WTC11 (cell line): Measurements from ENCODE around the gene BRINP1. TPM values are rescaled to one million over a fixed set of nuclear protein-coding genes. Genes with fewer than 3 reads are reported as not detected.

Source experiments
- ATAC-seq: fragments of 200-7000 bp; cut with Tn5 transposase; 2 replicates; pipeline ENCODE4 v1.10.0; 2021; ENCODE audit warnings: mild to moderate bottlenecking, moderate library complexity
- CTCF ChIA-PET: fragments of 300-600 bp; sonication (Branson Sonifier 250); formaldehyde crosslinking; loops from one replicate; lab custom pipeline; 2021; ENCODE audit warnings: antibody characterized with exemption; lab: Charles Lee
- POLR2A ChIA-PET: fragments of 350-600 bp; sonication (Branson Sonifier 250); formaldehyde crosslinking; loops from one replicate; lab custom pipeline; 2021; ENCODE audit warnings: antibody characterized with exemption; lab: Charles Lee
- DNase-seq: peaks from one replicate; pipeline ENCODE4 v3.0.0; 2021; ENCODE audit warnings: low spot score
- H3K27ac Mint-ChIP-seq: 2 replicates; pipeline ENCODE4 v1.8.0; 2021; ENCODE audit warnings: mixed read lengths
- H3K27me3 Mint-ChIP-seq: 2 replicates; pipeline ENCODE4 v1.8.0; 2021; ENCODE audit warnings: low read depth, mild to moderate bottlenecking, moderate library complexity, mixed read lengths
- H3K36me3 Mint-ChIP-seq: 2 replicates; pipeline ENCODE4 v1.8.0; 2021; ENCODE audit warnings: mixed read lengths
- H3K4me1 Mint-ChIP-seq: 2 replicates; pipeline ENCODE4 v1.8.0; 2022; ENCODE audit warnings: mixed read lengths
- H3K4me3 Mint-ChIP-seq: 2 replicates; pipeline ENCODE4 v1.8.0; 2021; ENCODE audit warnings: mild to moderate bottlenecking, moderate library complexity, mixed read lengths
- H3K9me3 Mint-ChIP-seq: 2 replicates; pipeline ENCODE4 v1.8.0; 2021; ENCODE audit warnings: mixed read lengths
- CREB1 ChIP-seq: sonication (generic); formaldehyde crosslinking; IDR thresholded peaks from 2 replicates; pipeline ENCODE4 v1.8.0; 2023; ENCODE audit warnings: mild to moderate bottlenecking, missing genetic modification reagents
- CREM ChIP-seq: sonication (generic); formaldehyde crosslinking; IDR thresholded peaks from 2 replicates; pipeline ENCODE4 v1.8.1; 2022; ENCODE audit warnings: mild to moderate bottlenecking, missing genetic modification reagents, moderate library complexity
- ELF4 ChIP-seq: sonication (generic); formaldehyde crosslinking; IDR thresholded peaks from 2 replicates; pipeline ENCODE4 v1.8.1; 2022; ENCODE audit warnings: low read depth, mild to moderate bottlenecking, moderate library complexity, missing genetic modification reagents
- MXD4 ChIP-seq: fragments of 250-450 bp; sonication (Bioruptor Pico); IDR thresholded peaks from 2 replicates; pipeline ENCODE4 v1.8.0; 2021; ENCODE audit warnings: mild to moderate bottlenecking, moderate library complexity, borderline replicate concordance
- NFE2L1 ChIP-seq: sonication (generic); formaldehyde crosslinking; IDR thresholded peaks from 2 replicates; pipeline ENCODE4 v1.8.1; 2023; ENCODE audit warnings: missing genetic modification reagents
- NR1H2 ChIP-seq: sonication (generic); formaldehyde crosslinking; IDR thresholded peaks from 2 replicates; pipeline ENCODE4 v1.9.0; 2021; ENCODE audit warnings: mild to moderate bottlenecking, moderate library complexity, missing genetic modification reagents
- NR3C1 ChIP-seq: sonication (generic); formaldehyde crosslinking; conservative IDR thresholded peaks from 2 replicates; pipeline ENCODE4 v1.8.1; 2023; ENCODE audit warnings: low read depth, mild to moderate bottlenecking, missing genetic modification reagents
- PRRX2 ChIP-seq: fragments of 250-450 bp; sonication (Bioruptor Pico); IDR thresholded peaks from 2 replicates; pipeline ENCODE4 v1.8.0; 2021; ENCODE audit warnings: mild to moderate bottlenecking
- SP1 ChIP-seq: sonication (generic); formaldehyde crosslinking; conservative IDR thresholded peaks from 2 replicates; pipeline ENCODE4 v1.8.1; 2022; ENCODE audit warnings: missing genetic modification reagents
- ZNF232 ChIP-seq: sonication (generic); formaldehyde crosslinking; IDR thresholded peaks from 2 replicates; pipeline ENCODE4 v1.8.0; 2022; ENCODE audit warnings: mild to moderate bottlenecking, missing genetic modification reagents
- total RNA-seq: library from RNA; stranded (reverse); gene quantifications from 3 replicates; pipeline ENCODE4 v1.2.3, GENCODE V29; 2021
- TF ChIP-seq, protein P1 (sequence below): fragments of 250-450 bp; sonication (Bioruptor Pico); IDR thresholded peaks from 2 replicates; pipeline ENCODE4 v1.8.0; 2021; ENCODE audit warnings: mild to moderate bottlenecking
- TF ChIP-seq, protein P2 (sequence below): sonication (generic); formaldehyde crosslinking; IDR thresholded peaks from 2 replicates; pipeline ENCODE4 v1.8.0; 2022; ENCODE audit warnings: mild to moderate bottlenecking, missing genetic modification reagents
- TF ChIP-seq, protein P3 (sequence below): fragments of 250-450 bp; sonication (Bioruptor Pico); IDR thresholded peaks from 2 replicates; pipeline ENCODE4 v1.9.0; 2021; ENCODE audit warnings: moderate library complexity, mild to moderate bottlenecking, inconsistent platforms, borderline replicate concordance
- TF ChIP-seq, protein P4 (sequence below): fragments of 250-450 bp; sonication (Bioruptor Pico); IDR thresholded peaks from 2 replicates; pipeline ENCODE4 v1.9.0; 2021; ENCODE audit warnings: mild to moderate bottlenecking, borderline replicate concordance
- TF ChIP-seq, protein P5 (sequence below): sonication (generic); formaldehyde crosslinking; conservative IDR thresholded peaks from 2 replicates; pipeline ENCODE4 v1.8.1; 2022; ENCODE audit warnings: mild to moderate bottlenecking, missing genetic modification reagents
- TF ChIP-seq, protein P6 (sequence below): sonication (generic); formaldehyde crosslinking; IDR thresholded peaks from 2 replicates; pipeline ENCODE4 v1.8.0; 2022; ENCODE audit warnings: missing genetic modification reagents
- TF ChIP-seq, protein P7 (sequence below): sonication (generic); formaldehyde crosslinking; IDR thresholded peaks from 2 replicates; pipeline ENCODE4 v1.8.1; 2023; ENCODE audit warnings: mild to moderate bottlenecking, missing genetic modification reagents
- TF ChIP-seq, protein P8 (sequence below): sonication (generic); formaldehyde crosslinking; IDR thresholded peaks from 2 replicates; pipeline ENCODE4 v1.8.1; 2022; ENCODE audit warnings: low read depth, missing genetic modification reagents, borderline replicate concordance

BRINP1 gene
- total RNA-seq, 1 experiment from 2014 or later, result 19.5 TPM

DNA sequence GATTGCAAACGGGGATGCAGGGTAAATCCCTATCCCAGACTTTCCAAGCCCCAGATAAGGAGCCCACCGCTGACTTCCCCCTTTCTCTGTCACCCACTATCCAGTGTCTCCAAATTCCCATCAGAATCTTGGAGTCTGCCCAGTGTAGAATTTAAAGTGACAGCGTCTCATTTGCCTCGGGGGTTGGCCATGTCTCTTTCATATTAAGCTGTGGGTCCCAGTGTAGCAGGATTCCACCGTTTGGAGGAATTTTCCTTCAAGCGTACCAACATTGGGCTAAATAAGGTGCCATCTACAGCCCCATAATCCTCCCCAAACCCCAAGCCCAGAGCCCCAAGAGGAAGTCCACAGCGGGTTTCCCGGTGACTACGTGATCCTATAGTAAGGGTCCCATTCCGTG is 1.1 kb downstream of the BRINP1 start:
- DNase-seq, result no peak

DNA sequence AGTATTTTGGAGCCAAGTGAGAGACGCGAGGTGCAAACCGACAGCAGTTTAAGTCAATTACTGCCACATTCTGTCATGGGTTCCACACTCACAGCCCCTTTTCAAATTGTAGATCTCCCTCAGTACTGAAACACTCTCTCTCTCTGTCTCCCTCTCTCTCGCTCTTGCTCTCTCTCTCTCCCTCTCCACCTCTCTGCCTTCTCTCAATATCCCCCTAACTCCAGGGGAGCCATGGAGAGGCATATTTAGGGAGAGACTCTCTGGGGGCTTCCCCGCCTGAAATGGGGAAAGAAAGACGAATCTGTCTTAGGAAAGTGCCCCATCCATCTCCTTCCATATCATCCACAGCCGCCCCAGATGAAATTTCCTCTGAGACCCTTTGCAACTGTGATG is 1.6 kb downstream of the BRINP1 start:
- DNase-seq (no peak), ATAC-seq (no peak)
- Mint-ChIP-seq H3K36me3 (no peaks in the 10 kb centered on the region; the same call in none of the 2 replicates), H3K27ac (no peak overlapping the region), H3K4me1 (peaks cover 63% of the 10 kb centered on the region), H3K27me3 (peaks cover 56% of the 10 kb centered on the region), H3K9me3 (no peaks in the 10 kb centered on the region), H3K4me3 (peak overlapping the region; percentile 95)
- ChIA-PET POLR2A (no interaction called here), CTCF (interaction anchor here (0.6 to 1.2 kb wide), 2 partner anchors 102 to 772 kb away, joined by 3 to 4 read pairs; no protein-coding TSS in a partner anchor)
- TF ChIP-seq, protein P1, sequence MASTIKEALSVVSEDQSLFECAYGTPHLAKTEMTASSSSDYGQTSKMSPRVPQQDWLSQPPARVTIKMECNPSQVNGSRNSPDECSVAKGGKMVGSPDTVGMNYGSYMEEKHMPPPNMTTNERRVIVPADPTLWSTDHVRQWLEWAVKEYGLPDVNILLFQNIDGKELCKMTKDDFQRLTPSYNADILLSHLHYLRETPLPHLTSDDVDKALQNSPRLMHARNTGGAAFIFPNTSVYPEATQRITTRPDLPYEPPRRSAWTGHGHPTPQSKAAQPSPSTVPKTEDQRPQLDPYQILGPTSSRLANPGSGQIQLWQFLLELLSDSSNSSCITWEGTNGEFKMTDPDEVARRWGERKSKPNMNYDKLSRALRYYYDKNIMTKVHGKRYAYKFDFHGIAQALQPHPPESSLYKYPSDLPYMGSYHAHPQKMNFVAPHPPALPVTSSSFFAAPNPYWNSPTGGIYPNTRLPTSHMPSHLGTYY, result no peak
- TF ChIP-seq, protein P2, sequence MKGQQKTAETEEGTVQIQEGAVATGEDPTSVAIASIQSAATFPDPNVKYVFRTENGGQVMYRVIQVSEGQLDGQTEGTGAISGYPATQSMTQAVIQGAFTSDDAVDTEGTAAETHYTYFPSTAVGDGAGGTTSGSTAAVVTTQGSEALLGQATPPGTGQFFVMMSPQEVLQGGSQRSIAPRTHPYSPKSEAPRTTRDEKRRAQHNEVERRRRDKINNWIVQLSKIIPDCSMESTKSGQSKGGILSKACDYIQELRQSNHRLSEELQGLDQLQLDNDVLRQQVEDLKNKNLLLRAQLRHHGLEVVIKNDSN (CRISPR knock-in tag), result no peak
- TF ChIP-seq, protein P3, sequence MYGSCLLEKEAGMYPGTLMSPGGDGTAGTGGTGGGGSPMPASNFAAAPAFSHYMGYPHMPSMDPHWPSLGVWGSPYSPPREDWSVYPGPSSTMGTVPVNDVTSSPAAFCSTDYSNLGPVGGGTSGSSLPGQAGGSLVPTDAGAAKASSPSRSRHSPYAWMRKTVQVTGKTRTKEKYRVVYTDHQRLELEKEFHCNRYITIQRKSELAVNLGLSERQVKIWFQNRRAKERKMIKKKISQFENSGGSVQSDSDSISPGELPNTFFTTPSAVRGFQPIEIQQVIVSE, result no peak
- TF ChIP-seq NR1H2 (CRISPR knock-in tag), result no peak
- no peak for TF ChIP-seq CREB1 (CRISPR knock-in tag)
- TF ChIP-seq ZNF232 (CRISPR knock-in tag), result no peak
- TF ChIP-seq, protein P4, sequence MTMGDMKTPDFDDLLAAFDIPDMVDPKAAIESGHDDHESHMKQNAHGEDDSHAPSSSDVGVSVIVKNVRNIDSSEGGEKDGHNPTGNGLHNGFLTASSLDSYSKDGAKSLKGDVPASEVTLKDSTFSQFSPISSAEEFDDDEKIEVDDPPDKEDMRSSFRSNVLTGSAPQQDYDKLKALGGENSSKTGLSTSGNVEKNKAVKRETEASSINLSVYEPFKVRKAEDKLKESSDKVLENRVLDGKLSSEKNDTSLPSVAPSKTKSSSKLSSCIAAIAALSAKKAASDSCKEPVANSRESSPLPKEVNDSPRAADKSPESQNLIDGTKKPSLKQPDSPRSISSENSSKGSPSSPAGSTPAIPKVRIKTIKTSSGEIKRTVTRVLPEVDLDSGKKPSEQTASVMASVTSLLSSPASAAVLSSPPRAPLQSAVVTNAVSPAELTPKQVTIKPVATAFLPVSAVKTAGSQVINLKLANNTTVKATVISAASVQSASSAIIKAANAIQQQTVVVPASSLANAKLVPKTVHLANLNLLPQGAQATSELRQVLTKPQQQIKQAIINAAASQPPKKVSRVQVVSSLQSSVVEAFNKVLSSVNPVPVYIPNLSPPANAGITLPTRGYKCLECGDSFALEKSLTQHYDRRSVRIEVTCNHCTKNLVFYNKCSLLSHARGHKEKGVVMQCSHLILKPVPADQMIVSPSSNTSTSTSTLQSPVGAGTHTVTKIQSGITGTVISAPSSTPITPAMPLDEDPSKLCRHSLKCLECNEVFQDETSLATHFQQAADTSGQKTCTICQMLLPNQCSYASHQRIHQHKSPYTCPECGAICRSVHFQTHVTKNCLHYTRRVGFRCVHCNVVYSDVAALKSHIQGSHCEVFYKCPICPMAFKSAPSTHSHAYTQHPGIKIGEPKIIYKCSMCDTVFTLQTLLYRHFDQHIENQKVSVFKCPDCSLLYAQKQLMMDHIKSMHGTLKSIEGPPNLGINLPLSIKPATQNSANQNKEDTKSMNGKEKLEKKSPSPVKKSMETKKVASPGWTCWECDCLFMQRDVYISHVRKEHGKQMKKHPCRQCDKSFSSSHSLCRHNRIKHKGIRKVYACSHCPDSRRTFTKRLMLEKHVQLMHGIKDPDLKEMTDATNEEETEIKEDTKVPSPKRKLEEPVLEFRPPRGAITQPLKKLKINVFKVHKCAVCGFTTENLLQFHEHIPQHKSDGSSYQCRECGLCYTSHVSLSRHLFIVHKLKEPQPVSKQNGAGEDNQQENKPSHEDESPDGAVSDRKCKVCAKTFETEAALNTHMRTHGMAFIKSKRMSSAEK (CRISPR knock-in tag), result no peak
- TF ChIP-seq NR3C1, result no peak
- TF ChIP-seq MXD4 (CRISPR knock-in tag), result no peak
- no peak for TF ChIP-seq PRRX2 (CRISPR knock-in tag)
- TF ChIP-seq, protein P5, sequence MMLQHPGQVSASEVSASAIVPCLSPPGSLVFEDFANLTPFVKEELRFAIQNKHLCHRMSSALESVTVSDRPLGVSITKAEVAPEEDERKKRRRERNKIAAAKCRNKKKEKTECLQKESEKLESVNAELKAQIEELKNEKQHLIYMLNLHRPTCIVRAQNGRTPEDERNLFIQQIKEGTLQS (CRISPR knock-in tag), result no peak
- no peak for TF ChIP-seq SP1 (CRISPR knock-in tag)

More for the DNA sequence above, 1.1 kb downstream of the BRINP1 start:
- TF ChIP-seq, protein P6, sequence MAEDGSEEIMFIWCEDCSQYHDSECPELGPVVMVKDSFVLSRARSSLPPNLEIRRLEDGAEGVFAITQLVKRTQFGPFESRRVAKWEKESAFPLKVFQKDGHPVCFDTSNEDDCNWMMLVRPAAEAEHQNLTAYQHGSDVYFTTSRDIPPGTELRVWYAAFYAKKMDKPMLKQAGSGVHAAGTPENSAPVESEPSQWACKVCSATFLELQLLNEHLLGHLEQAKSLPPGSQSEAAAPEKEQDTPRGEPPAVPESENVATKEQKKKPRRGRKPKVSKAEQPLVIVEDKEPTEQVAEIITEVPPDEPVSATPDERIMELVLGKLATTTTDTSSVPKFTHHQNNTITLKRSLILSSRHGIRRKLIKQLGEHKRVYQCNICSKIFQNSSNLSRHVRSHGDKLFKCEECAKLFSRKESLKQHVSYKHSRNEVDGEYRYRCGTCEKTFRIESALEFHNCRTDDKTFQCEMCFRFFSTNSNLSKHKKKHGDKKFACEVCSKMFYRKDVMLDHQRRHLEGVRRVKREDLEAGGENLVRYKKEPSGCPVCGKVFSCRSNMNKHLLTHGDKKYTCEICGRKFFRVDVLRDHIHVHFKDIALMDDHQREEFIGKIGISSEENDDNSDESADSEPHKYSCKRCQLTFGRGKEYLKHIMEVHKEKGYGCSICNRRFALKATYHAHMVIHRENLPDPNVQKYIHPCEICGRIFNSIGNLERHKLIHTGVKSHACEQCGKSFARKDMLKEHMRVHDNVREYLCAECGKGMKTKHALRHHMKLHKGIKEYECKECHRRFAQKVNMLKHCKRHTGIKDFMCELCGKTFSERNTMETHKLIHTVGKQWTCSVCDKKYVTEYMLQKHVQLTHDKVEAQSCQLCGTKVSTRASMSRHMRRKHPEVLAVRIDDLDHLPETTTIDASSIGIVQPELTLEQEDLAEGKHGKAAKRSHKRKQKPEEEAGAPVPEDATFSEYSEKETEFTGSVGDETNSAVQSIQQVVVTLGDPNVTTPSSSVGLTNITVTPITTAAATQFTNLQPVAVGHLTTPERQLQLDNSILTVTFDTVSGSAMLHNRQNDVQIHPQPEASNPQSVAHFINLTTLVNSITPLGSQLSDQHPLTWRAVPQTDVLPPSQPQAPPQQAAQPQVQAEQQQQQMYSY (CRISPR knock-in tag), result no peak
- TF ChIP-seq NFE2L1 (no peak), ELF4 (CRISPR knock-in tag) (no peak), CREM (no peak)
- TF ChIP-seq, protein P7, sequence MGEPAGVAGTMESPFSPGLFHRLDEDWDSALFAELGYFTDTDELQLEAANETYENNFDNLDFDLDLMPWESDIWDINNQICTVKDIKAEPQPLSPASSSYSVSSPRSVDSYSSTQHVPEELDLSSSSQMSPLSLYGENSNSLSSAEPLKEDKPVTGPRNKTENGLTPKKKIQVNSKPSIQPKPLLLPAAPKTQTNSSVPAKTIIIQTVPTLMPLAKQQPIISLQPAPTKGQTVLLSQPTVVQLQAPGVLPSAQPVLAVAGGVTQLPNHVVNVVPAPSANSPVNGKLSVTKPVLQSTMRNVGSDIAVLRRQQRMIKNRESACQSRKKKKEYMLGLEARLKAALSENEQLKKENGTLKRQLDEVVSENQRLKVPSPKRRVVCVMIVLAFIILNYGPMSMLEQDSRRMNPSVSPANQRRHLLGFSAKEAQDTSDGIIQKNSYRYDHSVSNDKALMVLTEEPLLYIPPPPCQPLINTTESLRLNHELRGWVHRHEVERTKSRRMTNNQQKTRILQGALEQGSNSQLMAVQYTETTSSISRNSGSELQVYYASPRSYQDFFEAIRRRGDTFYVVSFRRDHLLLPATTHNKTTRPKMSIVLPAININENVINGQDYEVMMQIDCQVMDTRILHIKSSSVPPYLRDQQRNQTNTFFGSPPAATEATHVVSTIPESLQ (CRISPR knock-in tag), result no peak
- TF ChIP-seq, protein P8, sequence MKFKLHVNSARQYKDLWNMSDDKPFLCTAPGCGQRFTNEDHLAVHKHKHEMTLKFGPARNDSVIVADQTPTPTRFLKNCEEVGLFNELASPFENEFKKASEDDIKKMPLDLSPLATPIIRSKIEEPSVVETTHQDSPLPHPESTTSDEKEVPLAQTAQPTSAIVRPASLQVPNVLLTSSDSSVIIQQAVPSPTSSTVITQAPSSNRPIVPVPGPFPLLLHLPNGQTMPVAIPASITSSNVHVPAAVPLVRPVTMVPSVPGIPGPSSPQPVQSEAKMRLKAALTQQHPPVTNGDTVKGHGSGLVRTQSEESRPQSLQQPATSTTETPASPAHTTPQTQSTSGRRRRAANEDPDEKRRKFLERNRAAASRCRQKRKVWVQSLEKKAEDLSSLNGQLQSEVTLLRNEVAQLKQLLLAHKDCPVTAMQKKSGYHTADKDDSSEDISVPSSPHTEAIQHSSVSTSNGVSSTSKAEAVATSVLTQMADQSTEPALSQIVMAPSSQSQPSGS (CRISPR knock-in tag), result no peak
- Mint-ChIP-seq H3K9me3 (no peaks in the 10 kb centered on the region), H3K4me3 (peak overlapping the region; percentile 95), H3K36me3 (no peaks in the 10 kb centered on the region; the same call in none of the 2 replicates), H3K27ac (no peak overlapping the region), H3K4me1 (peaks cover 59% of the 10 kb centered on the region), H3K27me3 (peaks cover 51% of the 10 kb centered on the region)
- no peak for ATAC-seq
- ChIA-PET POLR2A (no interaction called here), CTCF (interaction anchor here (1.5 to 3.4 kb wide), 2 partner anchors 85 to 773 kb away, joined by 6 to 20 read pairs; no protein-coding TSS in a partner anchor)
